ENCODE measurements around the gene LIMCH1.

DNA sequence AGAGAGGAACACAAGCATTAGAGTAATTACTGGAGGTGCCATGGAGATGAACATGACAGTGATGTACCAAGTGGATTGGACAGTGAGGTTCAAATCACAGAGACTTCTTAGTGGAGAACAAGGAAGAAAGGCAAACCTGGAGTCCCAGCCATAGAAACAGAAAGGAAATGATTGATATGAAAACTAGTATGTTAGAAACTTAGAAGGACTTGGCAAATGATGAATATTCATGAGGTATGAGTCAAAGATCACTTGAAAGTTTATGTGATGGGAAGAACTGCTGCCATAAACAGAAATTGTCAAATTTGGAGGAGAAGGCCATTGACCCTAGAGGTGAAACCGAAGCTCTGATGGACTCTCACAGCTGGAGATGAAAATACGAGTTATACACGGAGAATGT, 122.4 kb downstream of the LIMCH1 start:
- no peak for TF ChIP-seq POLR2A (IDR thresholded peaks at IDR 0.05; ENCODE audit: low read depth, low read length)
- TF ChIP-seq POLR2AphosphoS5 (IDR thresholded peaks at IDR 0.05; ENCODE audit: low read depth, low read length): no peak
- TF ChIP-seq TAF1 (IDR thresholded peaks at IDR 0.05; ENCODE audit: borderline replicate concordance, low read depth, low read length): no peak
